Spleen (tissue), 7 donors: ENCODE results near the gene ZNF780A.

ENCODE experiments used
- CTCF ChIP-seq, 11 experiments: fragments of 200-600 bp in 7 of 11; fragments of 450-650 bp in 4 of 11; sonication (generic) in 4 of 11; IDR thresholded peaks in 8 of 11; conservative IDR thresholded peaks in 3 of 11; 1 replicate in 7 of 11; 2 replicates in 4 of 11; pipeline versions ENCODE4 v1.4.0 to v1.8.0; 2016 to 2021; ENCODE audit warnings: antibody characterized with exemption in 11 of 11, inconsistent platforms in 4 of 11, mild to moderate bottlenecking in 1 of 11
- POLR2A ChIP-seq, 3 donors: fragments of 450-650 bp; IDR thresholded peaks; one replicate each; pipeline ENCODE4 v1.5.1; 2017; ENCODE audit warnings: antibody characterized with exemption in 3 of 3, mild to moderate bottlenecking in 1 of 3
- POLR2AphosphoS5 ChIP-seq, 3 donors: sonication (generic); formaldehyde crosslinking; IDR thresholded peaks; one replicate each; pipeline ENCODE4 v1.5.1; 2017; ENCODE audit warnings: antibody characterized with exemption in 3 of 3
- donor health status: DM: no; HTN: no; CAD: no; lungs with moderate emphysema.
- donor health status: DM: no; HTN: no; CAD: no.
- donor health status: DM: no; HTN: no; CAD: no.

DNA sequence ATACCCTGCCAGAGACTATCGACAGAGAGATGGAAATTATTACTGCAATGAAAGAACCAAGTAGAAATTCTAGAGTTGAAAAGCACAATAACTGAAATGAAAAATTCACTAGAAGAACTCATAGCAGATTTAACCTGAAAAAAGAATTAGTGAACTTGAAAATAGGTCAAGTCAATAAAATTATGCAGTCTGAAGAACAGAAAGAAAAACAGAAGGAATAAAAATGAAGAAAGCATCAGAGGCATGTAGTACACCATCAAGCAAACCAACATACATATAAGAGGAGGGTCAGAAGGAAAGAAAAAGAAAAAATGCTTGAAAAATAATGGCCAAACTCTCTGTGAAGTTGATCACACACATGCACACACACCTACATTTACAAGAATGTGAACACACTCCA is 31.1 kb downstream of the ZNF780A start:
- TF ChIP-seq POLR2A (IDR thresholded peaks at IDR 0.05) (no peak), CTCF (IDR thresholded peaks at IDR 0.05 in 8 of 11, conservative IDR thresholded peaks at IDR 0.05 in 3 of 11) (no peak), POLR2AphosphoS5 (IDR thresholded peaks at IDR 0.05) (no peak)
